HepG2 (cell line): Measurements from ENCODE around the gene CTIF. TPM values are rescaled to one million over a fixed set of nuclear protein-coding genes. Genes with fewer than 3 reads are reported as not detected.

Experiments
- ATAC-seq: fragments of 200-7000 bp; cut with Tn5 transposase; 3 replicates; pipeline ENCODE4 v1.9.1; 2020; ENCODE audit warnings: mild to moderate bottlenecking, moderate library complexity
- BruUV-seq: library from RNA; stranded (reverse); fragments of 400-500 nt; replicated peaks from 2 replicates; lab custom pipeline; 2021; lab: Mats Ljungman, UMichigan
- CTCF ChIA-PET: fragments of 300-600 bp; formaldehyde crosslinking; extraction: SDS; loops from one replicate; lab custom pipeline; 2021; ENCODE audit warnings: low total read pairs, inconsistent platforms, low intra/inter-chr PET ratio; lab: Yijun Ruan, JAX
- POLR2A ChIA-PET: fragments of 350-600 bp; sonication (Branson Sonifier 250); formaldehyde crosslinking; loops from one replicate; lab custom pipeline; 2020; ENCODE audit warnings: antibody characterized with exemption, inconsistent platforms; lab: Yijun Ruan, JAX
- DNase-seq: peaks from one replicate; pipeline ENCODE4 v3.0.0-alpha.2; 2015; ENCODE audit warnings: low spot score
- FAIRE-seq: peaks from 3 replicates; lab custom pipeline; 2011; peaks lifted over from hg19 to GRCh38; lab: Jason Lieb, UNC
- H2AFZ ChIP-seq: one replicate; pipeline ENCODE4 v1.6.1; 2011; ENCODE audit warnings: low read length, inconsistent platforms
- H3K27ac ChIP-seq: fragments of 300-600 bp; 3 replicates; pipeline ENCODE4 v1.8.0; 2011; ENCODE audit warnings: mixed run types, mild to moderate bottlenecking, mixed read lengths, low read length, inconsistent platforms; ENCODE audit not compliant: insufficient read depth; ENCODE audit errors: extremely low read length
- H3K27me3 ChIP-seq, 2 experiments: fragments of 200-600 bp in 1 of 2; 2 replicates in 1 of 2; 3 replicates in 1 of 2; pipeline versions ENCODE4 v1.6.0 to v1.8.0; 2011; ENCODE audit warnings: low read length in 2 of 2, mild to moderate bottlenecking in 2 of 2, moderate library complexity in 2 of 2, inconsistent platforms in 1 of 2; ENCODE audit not compliant: insufficient read depth in 2 of 2, control insufficient read depth in 1 of 2
- H3K36me3 ChIP-seq, 2 experiments: fragments of 200-600 bp in 1 of 2; replicated peaks in 1 of 2; 2 replicates in 1 of 2; 3 replicates in 1 of 2; pipeline versions ENCODE4 v1.5.1 to v1.8.0; 2011; ENCODE audit warnings: low read length in 2 of 2, inconsistent platforms in 1 of 2; ENCODE audit not compliant: insufficient read depth in 2 of 2, control insufficient read depth in 1 of 2
- H3K4me1 ChIP-seq: 2 replicates; pipeline ENCODE4 v1.5.1; 2012; ENCODE audit warnings: low read length, inconsistent platforms; ENCODE audit not compliant: insufficient read depth
- H3K4me2 ChIP-seq: 2 replicates; pipeline ENCODE4 v1.6.0; 2011; ENCODE audit warnings: low read depth, low read length, inconsistent platforms
- H3K4me3 ChIP-seq, 3 experiments: fragments of 200-600 bp in 1 of 3; sonication (generic), shearing (Covaris generic) in 1 of 3; replicated peaks in 1 of 3; 2 replicates each; pipeline ENCODE4 v1.5.1; 2011 to 2016; ENCODE audit warnings: low read length in 3 of 3, inconsistent platforms in 2 of 3, low read depth in 2 of 3, mild to moderate bottlenecking in 2 of 3, control low read depth in 1 of 3, mixed read lengths in 1 of 3; ENCODE audit not compliant: insufficient read depth in 1 of 3
- H3K79me2 ChIP-seq: one replicate; pipeline ENCODE4 v1.6.1; 2011; ENCODE audit warnings: low read length, inconsistent platforms; ENCODE audit not compliant: insufficient read depth
- H3K9ac ChIP-seq: 2 replicates; pipeline ENCODE4 v1.6.0; 2011; ENCODE audit warnings: mild to moderate bottlenecking, low read depth, low read length, inconsistent platforms; ENCODE audit not compliant: insufficient read depth
- H3K9me3 ChIP-seq: 2 replicates; pipeline ENCODE4 v1.5.1; 2012; ENCODE audit warnings: mild to moderate bottlenecking, low read length
- H4K20me1 ChIP-seq: 2 replicates; pipeline ENCODE4 v1.6.0; 2011; ENCODE audit warnings: inconsistent platforms, mild to moderate bottlenecking, low read length, moderate library complexity; ENCODE audit not compliant: insufficient read depth
- ATAD3A ChIP-seq: sonication (generic); formaldehyde crosslinking; IDR thresholded peaks from 2 replicates; pipeline ENCODE4 v1.4.0; 2020; ENCODE audit warnings: missing genetic modification reagents
- KDM4B ChIP-seq: sonication (generic); formaldehyde crosslinking; IDR thresholded peaks from 2 replicates; pipeline ENCODE4 v1.4.0; 2020; ENCODE audit warnings: missing genetic modification reagents
- ZFP36 ChIP-seq: fragments of 150-350 bp; IDR thresholded peaks from 2 replicates; pipeline ENCODE4 v1.6.1; 2018; ENCODE audit warnings: borderline replicate concordance, low read length, low read depth; ENCODE audit not compliant: partially characterized antibody
- ZFP41 ChIP-seq: sonication (generic); formaldehyde crosslinking; IDR thresholded peaks from 2 replicates; pipeline ENCODE4 v1.4.0; 2020; ENCODE audit warnings: mild to moderate bottlenecking, missing genetic modification reagents, borderline replicate concordance
- ZNF775 ChIP-seq: sonication (generic); formaldehyde crosslinking; IDR thresholded peaks from 2 replicates; pipeline ENCODE4 v1.4.0; 2020; ENCODE audit warnings: missing genetic modification reagents, mild to moderate bottlenecking, moderate library complexity, borderline replicate concordance
- ZNF839 ChIP-seq: sonication (generic); formaldehyde crosslinking; IDR thresholded peaks from 2 replicates; pipeline ENCODE4 v1.4.0; 2020; ENCODE audit warnings: missing genetic modification reagents, mild to moderate bottlenecking, borderline replicate concordance
- ZNF879 ChIP-seq: sonication (generic); formaldehyde crosslinking; IDR thresholded peaks from 2 replicates; pipeline ENCODE4 v1.8.1; 2023; ENCODE audit warnings: missing genetic modification reagents
- WGBS: methylation state at CpG from one replicate; pipeline ENCODE4 v1.1.6; 2017; ENCODE audit warnings: low lambda C conversion rate; 5-methylcytosine and 5-hydroxymethylcytosine counted together
- in situ Hi-C: cut with HindIII; loops from 2 replicates; pipeline ENCODE4 v1.10.0; 2017; ENCODE audit warnings: low pct_unique_long_range_greater_than_20kb; ENCODE audit not compliant: extremely low pct_ligation_motif_present
- intact Hi-C: fragments of 100-400 bp; cut with micrococcal nuclease; formaldehyde crosslinking; loops from one replicate; pipeline ENCODE4 v1.10.0; 2022; ENCODE audit not compliant: unreplicated experiment
- polyA plus RNA-seq, 8 experiments: library from polyadenylated mRNA; depleted of rRNA in 3 of 8; stranded (reverse) in 7 of 8; unstranded in 1 of 8; fragments of >200 nt; fragmentation: Illumina TruSeq in 4 of 8; extraction: Trizol in 4 of 8; gene quantifications; 2 replicates each; pipeline versions ENCODE4 v1.2.1 to v1.2.3, GENCODE V29; 2011 to 2016; ENCODE audit warnings: low read depth in 4 of 8, missing spikeins in 1 of 8, mixed read lengths in 1 of 8; ENCODE audit not compliant: insufficient read depth in 1 of 8
- total RNA-seq, 5 experiments: library from RNA; depleted of rRNA; stranded (reverse); fragments of >200 nt; fragmentation: Illumina TruSeq; extraction: Trizol; gene quantifications; 2 replicates each; pipeline ENCODE4 v1.2.3, GENCODE V29; 2016; ENCODE audit warnings: low read depth in 1 of 5
- TF ChIP-seq, protein P1 (sequence below): IDR thresholded peaks from 2 replicates; pipeline ENCODE4 v1.6.1; 2016; ENCODE audit warnings: missing biosample characterization, missing genetic modification reagents, low read depth
- TF ChIP-seq, protein P2 (sequence below): sonication (generic); formaldehyde crosslinking; IDR thresholded peaks from 2 replicates; pipeline ENCODE4 v1.4.0; 2020; ENCODE audit warnings: mild to moderate bottlenecking, missing genetic modification reagents, borderline replicate concordance
- TF ChIP-seq, protein P3 (sequence below), 2 experiments: sonication (generic) in 1 of 2; formaldehyde crosslinking in 1 of 2; IDR thresholded peaks; 2 replicates each; pipeline versions ENCODE4 v1.4.0 to v1.6.1; 2018 to 2020; ENCODE audit warnings: missing genetic modification reagents in 2 of 2, borderline replicate concordance in 1 of 2, low read depth in 1 of 2, mild to moderate bottlenecking in 1 of 2, missing biosample characterization in 1 of 2
- TF ChIP-seq, protein P4 (sequence below): sonication (generic); formaldehyde crosslinking; IDR thresholded peaks from 2 replicates; pipeline ENCODE4 v1.4.0; 2020; ENCODE audit warnings: missing genetic modification reagents

The CTIF gene
- total and polyA plus RNA-seq, 2 of the 13 experiments (the other 11 are each of a cell fraction or from before 2014, with no cell fraction given) = 18.2 to 28.0 TPM

DNA sequence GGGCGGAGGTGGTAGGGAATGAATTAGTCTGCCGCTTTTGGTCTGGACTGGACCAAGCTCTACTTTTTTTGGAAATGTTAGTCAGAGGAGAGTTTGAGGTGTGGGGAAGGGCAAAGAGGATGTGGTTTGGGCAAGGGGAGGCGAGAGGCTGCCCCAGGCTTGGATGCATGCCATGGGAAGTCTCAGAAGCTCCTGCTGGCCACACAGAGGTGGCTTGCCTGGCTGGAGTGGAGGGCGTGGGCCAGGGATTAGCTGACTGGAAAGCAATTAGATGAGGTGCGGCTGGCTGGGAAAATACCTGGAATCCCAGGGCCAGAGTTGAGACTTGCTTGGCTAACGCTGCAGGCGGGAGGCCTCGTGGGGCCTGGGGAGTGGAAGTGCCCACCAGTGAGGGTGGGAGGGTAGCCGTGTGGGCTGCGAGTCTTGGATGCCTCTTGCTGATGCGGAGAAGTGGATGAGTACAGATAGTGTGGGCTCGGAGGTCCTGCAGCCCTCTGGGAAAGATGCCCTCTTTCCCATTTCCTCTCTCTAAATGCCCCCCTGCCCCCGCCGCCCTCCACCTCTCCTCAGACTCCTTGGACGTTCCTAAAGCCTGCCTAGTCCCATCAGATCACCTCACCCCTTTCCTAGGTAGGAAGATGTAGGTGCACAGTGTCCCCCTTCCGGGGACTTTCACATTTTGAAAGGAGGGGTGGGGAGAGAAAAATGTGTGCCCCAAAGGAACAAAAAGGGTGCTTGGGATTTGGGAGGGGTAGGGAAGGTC is 294.3 kb downstream of the CTIF start:
- H3K9ac ChIP-seq = no peak overlapping the region
- in situ Hi-C loops (no loop called here), intact Hi-C loops (no loop called here)
- ChIA-PET POLR2A (no interaction called here), CTCF (no interaction called here)
- no peaks in the 10 kb centered on the region for H3K79me2 ChIP-seq
- peaks cover 4 to 25% of the 10 kb centered on the region in 2 experiments; a peak in 4 of 5 replicates for H3K36me3 ChIP-seq
- no peak for ATAC-seq
- H3K27ac ChIP-seq = no peak overlapping the region
- no peaks in the 10 kb centered on the region for H3K4me1 ChIP-seq
- H2AFZ ChIP-seq = no peak overlapping the region
- no peaks in the 10 kb centered on the region for H3K27me3 ChIP-seq
- no peak for FAIRE-seq
- TF ChIP-seq, protein P1, sequence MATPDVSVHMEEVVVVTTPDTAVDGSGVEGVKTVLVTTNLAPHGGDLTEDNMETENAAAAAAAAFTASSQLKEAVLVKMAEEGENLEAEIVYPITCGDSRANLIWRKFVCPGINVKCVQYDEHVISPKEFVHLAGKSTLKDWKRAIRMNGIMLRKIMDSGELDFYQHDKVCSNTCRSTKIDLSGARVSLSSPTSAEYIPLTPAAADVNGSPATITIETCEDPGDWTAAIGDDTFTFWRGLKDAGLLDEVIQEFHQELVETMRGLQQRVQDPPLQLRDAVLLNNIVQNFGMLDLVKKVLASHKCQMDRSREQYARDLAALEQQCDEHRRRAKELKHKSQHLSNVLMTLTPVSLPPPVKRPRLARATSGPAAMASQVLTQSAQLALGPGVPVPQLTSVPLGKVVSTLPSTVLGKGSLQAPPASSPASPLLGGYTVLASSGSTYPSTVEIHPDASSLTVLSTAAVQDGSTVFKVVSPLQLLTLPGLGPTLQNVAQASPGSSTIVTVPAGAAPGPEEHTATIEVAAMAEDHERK (CRISPR knock-in tag) = no peak
- TF ChIP-seq, protein P2, sequence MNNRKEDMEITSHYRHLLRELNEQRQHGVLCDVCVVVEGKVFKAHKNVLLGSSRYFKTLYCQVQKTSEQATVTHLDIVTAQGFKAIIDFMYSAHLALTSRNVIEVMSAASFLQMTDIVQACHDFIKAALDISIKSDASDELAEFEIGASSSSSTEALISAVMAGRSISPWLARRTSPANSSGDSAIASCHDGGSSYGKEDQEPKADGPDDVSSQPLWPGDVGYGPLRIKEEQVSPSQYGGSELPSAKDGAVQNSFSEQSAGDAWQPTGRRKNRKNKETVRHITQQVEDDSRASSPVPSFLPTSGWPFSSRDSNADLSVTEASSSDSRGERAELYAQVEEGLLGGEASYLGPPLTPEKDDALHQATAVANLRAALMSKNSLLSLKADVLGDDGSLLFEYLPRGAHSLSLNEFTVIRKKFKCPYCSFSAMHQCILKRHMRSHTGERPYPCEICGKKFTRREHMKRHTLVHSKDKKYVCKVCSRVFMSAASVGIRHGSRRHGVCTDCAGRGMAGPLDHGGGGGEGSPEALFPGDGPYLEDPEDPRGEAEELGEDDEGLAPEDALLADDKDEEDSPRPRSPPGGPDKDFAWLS (CRISPR knock-in tag) = no peak
- TF ChIP-seq, protein P3, sequence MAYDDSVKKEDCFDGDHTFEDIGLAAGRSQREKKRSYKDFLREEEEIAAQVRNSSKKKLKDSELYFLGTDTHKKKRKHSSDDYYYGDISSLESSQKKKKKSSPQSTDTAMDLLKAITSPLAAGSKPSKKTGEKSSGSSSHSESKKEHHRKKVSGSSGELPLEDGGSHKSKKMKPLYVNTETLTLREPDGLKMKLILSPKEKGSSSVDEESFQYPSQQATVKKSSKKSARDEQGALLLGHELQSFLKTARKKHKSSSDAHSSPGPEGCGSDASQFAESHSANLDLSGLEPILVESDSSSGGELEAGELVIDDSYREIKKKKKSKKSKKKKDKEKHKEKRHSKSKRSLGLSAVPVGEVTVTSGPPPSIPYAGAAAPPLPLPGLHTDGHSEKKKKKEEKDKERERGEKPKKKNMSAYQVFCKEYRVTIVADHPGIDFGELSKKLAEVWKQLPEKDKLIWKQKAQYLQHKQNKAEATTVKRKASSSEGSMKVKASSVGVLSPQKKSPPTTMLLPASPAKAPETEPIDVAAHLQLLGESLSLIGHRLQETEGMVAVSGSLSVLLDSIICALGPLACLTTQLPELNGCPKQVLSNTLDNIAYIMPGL (CRISPR knock-in tag; IDR thresholded peaks at IDR 0.05; ENCODE audit: borderline replicate concordance in 1 of 2, low read depth in 1 of 2) = no peak
- TF ChIP-seq ATAD3A (no peak), ZFP36 (no peak), ZNF775 (CRISPR knock-in tag) (no peak), ZNF879 (no peak), ZNF839 (no peak), KDM4B (CRISPR knock-in tag) (no peak), ZFP41 (CRISPR knock-in tag) (no peak)
- TF ChIP-seq, protein P4, sequence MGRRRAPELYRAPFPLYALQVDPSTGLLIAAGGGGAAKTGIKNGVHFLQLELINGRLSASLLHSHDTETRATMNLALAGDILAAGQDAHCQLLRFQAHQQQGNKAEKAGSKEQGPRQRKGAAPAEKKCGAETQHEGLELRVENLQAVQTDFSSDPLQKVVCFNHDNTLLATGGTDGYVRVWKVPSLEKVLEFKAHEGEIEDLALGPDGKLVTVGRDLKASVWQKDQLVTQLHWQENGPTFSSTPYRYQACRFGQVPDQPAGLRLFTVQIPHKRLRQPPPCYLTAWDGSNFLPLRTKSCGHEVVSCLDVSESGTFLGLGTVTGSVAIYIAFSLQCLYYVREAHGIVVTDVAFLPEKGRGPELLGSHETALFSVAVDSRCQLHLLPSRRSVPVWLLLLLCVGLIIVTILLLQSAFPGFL = no peak
- H3K4me2 ChIP-seq = no peak overlapping the region
- no peaks in the 10 kb centered on the region for H3K9me3 ChIP-seq
- no peak overlapping the region for H3K4me3 ChIP-seq
- 97% methylated on average over 16 of the region's 16 CpGs for WGBS
- no peaks in the 10 kb centered on the region for H4K20me1 ChIP-seq
- no TSS peak for BruUV-seq
- DNase-seq = no peak
